Activated CD8-positive, alpha-beta memory T cell treated with anti-CD3 and anti-CD28 coated beads, Interleukin-2, amount 10 ng/mL, durations not matched to agents 7 days and 5 days (primary cell): ENCODE data around the gene RAD51B. TPM values are rescaled to one million over a fixed set of nuclear protein-coding genes. Genes with fewer than 3 reads are reported as not detected.

Experiments
- ATAC-seq: fragments of 150-1000 bp; cut with Tn5 transposase; one replicate; pipeline ENCODE4 v1.10.0; 2021; ENCODE audit warnings: moderate library complexity
- CTCF ChIA-PET: fragments of 350-600 bp; sonication (Branson Sonifier 250); formaldehyde crosslinking; loops from one replicate; lab custom pipeline; 2021; ENCODE audit warnings: antibody characterized with exemption; lab: Charles Lee
- DNase-seq: peaks from one replicate; pipeline ENCODE4 v3.0.0-alpha.2; 2020
- H3K27ac Mint-ChIP-seq: one replicate; pipeline ENCODE4 v1.8.0; 2021; ENCODE audit warnings: mild to moderate bottlenecking, mixed read lengths
- H3K27me3 Mint-ChIP-seq: one replicate; pipeline ENCODE4 v1.8.0; 2021; ENCODE audit warnings: mixed read lengths
- H3K36me3 Mint-ChIP-seq: one replicate; pipeline ENCODE4 v1.8.0; 2021; ENCODE audit warnings: mild to moderate bottlenecking, mixed read lengths
- H3K4me1 Mint-ChIP-seq: one replicate; pipeline ENCODE4 v1.8.0; 2021; ENCODE audit warnings: mixed read lengths
- H3K4me3 Mint-ChIP-seq: one replicate; pipeline ENCODE4 v1.8.0; 2021; ENCODE audit warnings: mild to moderate bottlenecking, moderate library complexity, mixed read lengths
- H3K9me3 Mint-ChIP-seq: one replicate; pipeline ENCODE4 v1.8.0; 2022; ENCODE audit warnings: low read depth, mixed read lengths
- total RNA-seq, 2 experiments: library from RNA; stranded (reverse); gene quantifications; one replicate each; pipeline ENCODE4 v1.2.3, GENCODE V29; 2021

Gene RAD51B
- total RNA-seq, 2 experiments from 2014 or later, result 35.3 to 55.5 TPM

DNA sequence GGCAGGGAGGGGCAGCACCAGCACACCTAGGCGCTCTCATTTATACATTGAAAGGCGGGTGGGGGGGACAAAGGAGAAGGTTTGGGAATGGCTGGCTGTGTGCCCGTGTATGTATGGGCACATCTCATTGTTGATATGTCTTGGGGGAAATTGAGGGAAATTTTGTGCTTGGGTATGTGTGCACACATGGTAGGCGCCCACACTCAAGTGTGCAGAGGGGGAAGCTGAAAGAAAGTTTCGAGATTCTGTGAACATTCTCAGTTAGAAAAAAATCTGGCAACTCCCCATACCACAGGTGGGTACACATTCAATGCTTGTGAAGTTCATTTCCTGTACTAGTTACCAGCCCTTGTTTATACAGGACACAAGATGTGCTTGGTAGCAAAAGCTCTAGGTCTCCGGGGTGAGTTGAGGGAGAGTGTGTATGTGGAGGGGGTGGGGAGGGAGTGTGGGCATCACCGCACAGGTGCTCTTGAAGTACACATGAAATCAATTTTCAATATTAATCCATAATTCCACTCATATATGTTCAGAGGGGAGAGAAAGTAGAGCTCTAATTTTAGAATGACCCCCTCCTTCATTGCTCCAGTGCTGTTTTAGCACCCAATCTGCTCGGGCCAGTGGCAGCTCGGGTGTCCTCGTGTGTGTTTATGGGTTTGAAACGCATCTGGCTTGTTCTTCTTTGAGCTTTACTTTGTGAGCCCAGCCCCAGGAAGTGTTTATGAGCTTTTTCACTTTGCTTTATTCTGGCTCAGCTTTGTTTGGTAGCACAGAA lies 687.3 kb downstream of the RAD51B start:
- Mint-ChIP-seq H3K4me3 (no peak overlapping the region), H3K27ac (no peak overlapping the region), H3K4me1 (peaks cover 23% of the 10 kb centered on the region), H3K9me3 (no peaks in the 10 kb centered on the region), H3K27me3 (no peaks in the 10 kb centered on the region), H3K36me3 (no peaks in the 10 kb centered on the region)
- no peak for ATAC-seq
- DNase-seq, result no peak
- CTCF ChIA-PET, result interaction anchor here (1.1 to 1.3 kb wide), 2 partner anchors 18 to 282 kb away, joined by 3 to 6 read pairs; no protein-coding TSS in a partner anchor

DNA sequence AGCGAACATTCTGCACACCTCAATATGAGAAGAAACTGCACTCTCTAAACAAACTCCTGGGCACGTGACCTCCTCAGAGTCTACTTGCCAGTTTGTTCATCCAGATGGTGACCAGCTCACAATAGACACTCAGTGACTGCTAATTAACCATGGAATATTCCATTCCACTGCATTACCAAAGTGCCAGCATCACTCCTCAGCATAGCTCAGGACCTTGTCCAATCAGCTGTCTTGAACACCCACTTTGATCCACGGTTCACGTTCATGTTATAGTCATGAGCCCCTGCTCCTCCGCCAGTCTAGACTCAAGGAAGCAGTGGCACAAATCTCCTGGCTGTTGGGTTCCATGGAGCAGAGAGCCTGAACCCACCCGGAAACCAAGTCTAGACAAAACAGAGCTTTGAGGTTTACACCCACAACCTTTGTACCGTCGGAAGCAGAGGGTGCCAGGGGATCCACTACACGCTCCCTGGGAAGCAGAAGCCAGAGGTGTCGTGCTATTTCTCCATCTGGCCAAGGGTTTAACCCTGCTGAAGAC lies 688.0 kb downstream of the RAD51B start:
- Mint-ChIP-seq H3K4me1 (peaks cover 24% of the 10 kb centered on the region), H3K27ac (no peak overlapping the region), H3K27me3 (no peaks in the 10 kb centered on the region), H3K36me3 (no peaks in the 10 kb centered on the region), H3K9me3 (no peaks in the 10 kb centered on the region), H3K4me3 (no peak overlapping the region)
- CTCF ChIA-PET, result interaction anchor here (1.3 to 1.8 kb wide), 2 partner anchors 15 to 17 kb away, joined by 3 to 4 read pairs; no protein-coding TSS in a partner anchor
- no peak for ATAC-seq
- no peak for DNase-seq

DNA sequence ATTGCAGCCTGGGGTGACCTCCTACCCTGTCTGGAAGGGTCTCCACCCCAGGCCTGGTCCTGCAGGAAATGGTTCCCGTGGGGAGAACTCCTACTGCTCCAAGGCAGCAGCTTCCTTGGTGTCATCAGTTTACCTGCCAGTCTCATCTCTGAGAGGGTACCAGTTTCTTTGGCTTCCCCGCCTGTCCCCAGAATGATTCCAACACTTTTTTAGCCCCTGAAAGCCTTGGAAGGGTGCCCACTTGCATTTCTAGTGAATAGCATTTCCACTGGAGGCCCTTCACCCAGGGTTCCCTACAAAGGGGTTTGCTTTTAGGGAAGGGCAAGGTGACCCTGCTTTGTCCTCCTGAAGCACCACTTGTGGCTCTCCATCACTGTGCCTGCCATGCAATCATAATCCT lies 689.0 kb downstream of the RAD51B start:
- Mint-ChIP-seq H3K4me3 (no peak overlapping the region), H3K9me3 (no peaks in the 10 kb centered on the region), H3K36me3 (no peaks in the 10 kb centered on the region), H3K27ac (no peak overlapping the region), H3K4me1 (peaks cover 29% of the 10 kb centered on the region), H3K27me3 (no peaks in the 10 kb centered on the region)
- no peak for DNase-seq
- CTCF ChIA-PET, result interaction anchor here (1.8 kb wide), 1 partner anchor 16 kb away, joined by 4 read pairs; no protein-coding TSS in a partner anchor
- no peak for ATAC-seq

DNA sequence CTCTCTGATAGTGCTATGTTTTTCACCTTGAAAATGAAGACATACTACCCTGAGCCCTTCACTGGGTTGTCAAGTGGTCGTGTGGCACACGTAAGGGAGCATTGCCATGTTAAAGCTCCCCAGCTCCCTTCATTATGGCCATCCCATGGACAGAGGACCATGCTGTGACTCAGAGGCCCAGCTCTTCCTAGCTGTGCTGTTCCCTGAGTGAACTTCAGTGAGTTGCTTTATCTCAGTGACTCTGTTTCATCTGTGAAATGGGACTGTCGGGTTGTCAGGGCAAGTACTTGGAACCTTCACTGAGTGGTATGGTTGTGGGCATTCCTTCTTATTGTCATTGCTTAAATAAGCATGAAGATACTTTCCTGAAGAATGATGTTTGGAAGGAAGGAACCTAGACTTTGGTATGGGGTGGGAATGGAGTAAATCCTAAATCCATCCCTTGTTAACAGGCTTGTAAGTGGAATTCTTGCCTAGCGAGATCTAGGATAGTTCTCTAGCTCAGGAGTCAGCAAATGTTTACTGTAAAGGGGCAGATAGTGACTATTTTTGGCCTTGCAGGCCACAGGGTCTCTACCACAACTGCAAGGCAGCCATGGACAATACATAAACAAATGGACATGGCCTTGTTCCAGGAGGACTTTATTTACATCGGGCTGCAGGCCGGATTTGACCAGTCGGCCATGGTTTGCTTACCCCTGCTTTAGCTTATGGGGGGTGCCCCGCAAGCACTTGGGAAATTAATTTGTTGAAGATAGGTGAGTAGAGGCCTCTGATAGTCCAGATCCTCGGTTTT lies 689.8 kb downstream of the RAD51B start:
- ATAC-seq (no peak), DNase-seq (no peak)
- no peaks in the 10 kb centered on the region for H3K27me3 Mint-ChIP-seq
- H3K4me1 Mint-ChIP-seq, result peaks cover 33% of the 10 kb centered on the region
- H3K36me3 Mint-ChIP-seq, result no peaks in the 10 kb centered on the region
- CTCF ChIA-PET, result interaction anchor here (1.8 kb wide), 1 partner anchor 17 kb away, joined by 4 read pairs; no protein-coding TSS in a partner anchor
- no peak overlapping the region for H3K4me3 Mint-ChIP-seq
- no peak overlapping the region for H3K27ac Mint-ChIP-seq
- no peaks in the 10 kb centered on the region for H3K9me3 Mint-ChIP-seq

DNA sequence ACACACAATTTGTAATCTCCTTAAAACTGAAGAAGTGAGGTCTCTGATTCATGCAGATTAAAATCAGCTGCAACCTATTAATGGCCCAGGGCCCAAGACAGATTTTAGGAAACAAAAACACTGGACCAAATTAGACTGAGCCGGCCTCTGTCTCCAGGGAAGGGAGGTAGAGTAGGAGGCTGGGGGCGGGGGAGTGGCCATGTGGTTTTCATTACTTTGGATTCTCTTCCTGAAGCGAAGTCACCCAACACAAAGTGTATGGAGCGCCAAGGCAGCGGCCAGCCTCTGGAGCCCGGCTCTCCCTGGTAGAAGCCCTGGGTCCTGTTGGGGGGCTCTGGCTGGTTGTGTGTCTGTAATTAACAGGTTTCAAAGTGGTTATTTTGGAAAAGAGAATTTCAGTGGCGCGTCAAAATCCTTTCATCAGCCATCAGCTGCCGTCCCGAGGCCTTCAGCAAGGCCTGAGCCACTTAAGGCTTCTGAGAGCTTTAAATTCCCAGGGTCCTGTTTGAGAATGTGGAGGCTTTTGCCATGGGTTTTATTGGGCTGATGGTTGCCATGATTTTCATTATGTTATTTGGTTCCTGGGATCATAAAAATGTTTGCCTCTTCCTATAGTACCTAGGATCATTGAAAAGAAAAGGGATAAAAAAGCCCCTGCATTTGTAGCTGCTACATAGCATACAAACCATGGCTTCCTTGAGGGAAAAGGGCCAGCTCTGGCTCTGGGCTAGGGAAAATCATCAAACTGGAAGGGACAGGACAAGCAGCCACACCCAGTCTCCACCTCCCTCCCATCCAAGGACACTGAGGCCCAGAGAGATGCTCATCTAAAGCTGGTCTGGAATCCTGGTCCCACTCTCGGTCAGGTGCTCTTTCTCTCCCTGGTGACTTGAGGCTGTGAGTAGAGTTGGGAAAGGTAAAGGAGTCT lies 690.9 kb downstream of the RAD51B start:
- Mint-ChIP-seq H3K27me3 (no peaks in the 10 kb centered on the region), H3K36me3 (no peaks in the 10 kb centered on the region), H3K9me3 (no peaks in the 10 kb centered on the region), H3K4me3 (no peak overlapping the region), H3K4me1 (peaks cover 33% of the 10 kb centered on the region), H3K27ac (no peak overlapping the region)
- CTCF ChIA-PET, result no interaction called here
- no peak for ATAC-seq
- DNase-seq, result no peak

DNA sequence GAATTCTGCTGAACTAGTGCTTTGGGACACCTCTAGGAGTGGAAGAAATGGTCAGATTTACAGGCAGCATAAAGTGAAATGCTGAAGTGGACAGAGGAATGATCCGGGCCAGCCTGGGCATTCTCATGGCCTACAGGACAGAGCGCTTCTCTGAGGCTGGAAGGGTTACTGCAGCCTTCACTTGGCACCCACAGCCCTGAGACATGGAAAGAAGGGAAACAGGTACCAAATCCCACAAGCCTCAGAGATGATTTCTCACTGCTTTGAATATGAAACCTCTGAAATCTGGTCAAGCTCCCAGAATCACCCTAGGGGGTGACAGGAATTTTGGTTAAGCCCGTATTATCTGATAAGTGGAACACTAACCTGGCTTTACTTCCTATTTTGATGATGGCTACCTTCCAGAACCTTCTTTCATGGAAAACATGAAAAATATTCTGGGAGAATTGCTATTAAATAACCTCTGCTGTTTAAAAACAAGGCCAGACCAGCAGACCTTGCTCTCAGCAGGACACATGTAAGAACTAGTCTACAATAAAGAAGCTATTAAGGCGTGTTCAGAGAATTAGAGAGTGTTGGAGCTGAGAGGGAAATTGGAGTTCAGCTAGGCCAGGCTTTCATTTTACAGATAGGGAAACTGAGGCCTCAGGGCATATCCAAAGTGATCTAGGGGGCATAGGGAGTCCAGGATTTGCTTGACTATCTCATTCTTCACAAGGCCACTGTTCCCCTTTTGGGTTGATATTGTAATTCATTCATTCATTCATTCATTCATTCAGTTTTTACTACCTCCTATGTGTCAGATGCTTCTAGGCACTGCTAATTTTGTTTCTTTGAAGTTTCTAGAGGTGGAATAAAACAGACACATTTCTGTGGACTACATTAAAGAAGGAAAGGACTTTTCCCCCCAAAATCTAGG lies 691.8 kb downstream of the RAD51B start:
- ATAC-seq (no peak), DNase-seq (no peak)
- no peaks in the 10 kb centered on the region for H3K9me3 Mint-ChIP-seq
- H3K4me3 Mint-ChIP-seq, result no peak overlapping the region
- no peak overlapping the region for H3K27ac Mint-ChIP-seq
- no peaks in the 10 kb centered on the region for H3K36me3 Mint-ChIP-seq
- CTCF ChIA-PET, result no interaction called here
- H3K27me3 Mint-ChIP-seq, result no peaks in the 10 kb centered on the region
- peaks cover 30% of the 10 kb centered on the region for H3K4me1 Mint-ChIP-seq

DNA sequence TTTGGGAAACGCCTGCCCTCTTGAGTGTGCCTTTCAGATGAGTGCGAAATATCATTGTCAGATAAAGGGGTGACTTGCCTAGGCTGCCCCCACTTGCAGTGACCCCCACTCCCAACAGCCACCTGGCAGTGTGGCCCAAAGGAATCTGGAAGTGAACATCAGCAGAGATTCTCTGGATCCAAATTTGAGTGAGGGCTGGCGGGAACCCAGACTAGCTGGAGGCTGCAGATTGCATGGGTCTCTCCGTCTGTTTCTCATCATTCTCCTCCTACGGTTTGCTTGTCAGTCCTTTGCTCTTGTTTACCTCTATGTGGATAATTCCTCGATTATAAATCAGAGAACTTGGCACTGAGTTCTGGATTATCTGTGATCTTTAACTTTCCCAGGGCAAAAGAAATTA lies 692.5 kb downstream of the RAD51B start:
- CTCF ChIA-PET, result no interaction called here
- Mint-ChIP-seq H3K4me3 (no peak overlapping the region), H3K27ac (no peak overlapping the region)

DNA sequence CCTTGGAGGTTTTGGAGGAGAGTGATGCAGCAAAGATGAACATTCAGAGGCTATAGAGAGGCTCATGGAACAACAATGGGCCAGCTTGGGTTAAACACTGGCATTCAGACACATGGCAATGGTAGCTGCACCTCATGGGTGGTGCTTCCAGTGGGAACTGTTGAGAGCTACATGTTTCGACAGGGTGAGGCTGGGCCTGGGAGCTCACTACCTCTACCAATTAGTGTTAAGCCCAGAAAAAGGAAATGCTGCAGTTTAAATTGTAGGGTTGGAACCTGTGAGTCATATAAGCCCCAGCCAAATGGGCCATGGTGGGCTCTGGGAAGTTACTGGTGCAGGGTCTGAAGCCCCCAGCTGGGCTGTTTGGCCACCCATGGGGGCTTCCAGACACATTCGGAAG lies 693.6 kb downstream of the RAD51B start:
- H3K36me3 Mint-ChIP-seq, result no peaks in the 10 kb centered on the region
- CTCF ChIA-PET, result interaction anchor here (0.6 kb wide), 1 partner anchor 266 kb away, joined by 4 read pairs; no protein-coding TSS in a partner anchor
- no peak overlapping the region for H3K4me3 Mint-ChIP-seq
- H3K9me3 Mint-ChIP-seq, result no peaks in the 10 kb centered on the region
- no peaks in the 10 kb centered on the region for H3K27me3 Mint-ChIP-seq
- ATAC-seq (no peak), DNase-seq (no peak)
- H3K4me1 Mint-ChIP-seq, result peaks cover 12% of the 10 kb centered on the region
- H3K27ac Mint-ChIP-seq, result no peak overlapping the region

More for the DNA sequence above, 692.5 kb downstream of the RAD51B start:
- no peak for DNase-seq
- no peaks in the 10 kb centered on the region for H3K9me3 Mint-ChIP-seq
- no peaks in the 10 kb centered on the region for H3K27me3 Mint-ChIP-seq
- peaks cover 23% of the 10 kb centered on the region for H3K4me1 Mint-ChIP-seq
- no peak for ATAC-seq
- no peaks in the 10 kb centered on the region for H3K36me3 Mint-ChIP-seq

DNA sequence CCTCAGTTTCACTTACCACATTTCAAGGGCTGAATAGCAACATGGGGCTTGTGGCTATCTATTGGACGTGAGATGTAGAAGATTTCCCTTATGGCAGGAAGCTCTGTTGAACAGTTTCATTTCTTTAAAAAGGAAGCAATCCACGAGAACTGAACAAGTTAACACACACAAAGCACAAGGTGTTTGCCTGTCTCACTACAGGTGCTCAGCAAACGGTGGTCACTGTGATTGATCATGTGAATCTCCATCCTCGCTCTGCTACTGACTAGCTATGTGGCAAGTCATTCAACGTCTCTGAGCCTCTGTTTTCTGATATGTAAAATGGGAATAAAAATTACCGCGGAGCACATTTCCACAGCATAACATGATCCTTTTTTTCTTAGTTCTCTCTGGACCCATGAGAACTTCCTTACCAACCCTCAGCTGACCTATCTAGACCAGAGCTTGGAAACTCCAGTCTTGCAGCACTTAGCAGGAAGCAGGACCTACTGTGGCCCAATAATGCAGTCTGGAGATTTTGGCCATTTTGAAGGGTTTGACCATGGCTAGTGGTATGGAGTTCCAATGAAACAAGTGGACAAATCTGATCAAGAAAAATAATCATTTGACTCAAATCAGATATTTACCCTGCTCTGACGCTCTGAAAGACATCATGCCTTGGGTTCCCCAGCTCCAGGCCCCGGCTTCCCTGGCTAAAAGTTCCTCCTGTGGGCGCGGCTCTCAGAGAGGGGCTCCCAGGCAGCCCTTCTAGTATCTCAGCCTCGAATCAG lies 694.4 kb downstream of the RAD51B start:
- Mint-ChIP-seq H3K27ac (no peak overlapping the region), H3K4me3 (no peak overlapping the region), H3K27me3 (no peaks in the 10 kb centered on the region), H3K36me3 (no peaks in the 10 kb centered on the region), H3K4me1 (peaks cover 10% of the 10 kb centered on the region), H3K9me3 (no peaks in the 10 kb centered on the region)
- CTCF ChIA-PET, result no interaction called here
- ATAC-seq, result no peak
- DNase-seq, result no peak

DNA sequence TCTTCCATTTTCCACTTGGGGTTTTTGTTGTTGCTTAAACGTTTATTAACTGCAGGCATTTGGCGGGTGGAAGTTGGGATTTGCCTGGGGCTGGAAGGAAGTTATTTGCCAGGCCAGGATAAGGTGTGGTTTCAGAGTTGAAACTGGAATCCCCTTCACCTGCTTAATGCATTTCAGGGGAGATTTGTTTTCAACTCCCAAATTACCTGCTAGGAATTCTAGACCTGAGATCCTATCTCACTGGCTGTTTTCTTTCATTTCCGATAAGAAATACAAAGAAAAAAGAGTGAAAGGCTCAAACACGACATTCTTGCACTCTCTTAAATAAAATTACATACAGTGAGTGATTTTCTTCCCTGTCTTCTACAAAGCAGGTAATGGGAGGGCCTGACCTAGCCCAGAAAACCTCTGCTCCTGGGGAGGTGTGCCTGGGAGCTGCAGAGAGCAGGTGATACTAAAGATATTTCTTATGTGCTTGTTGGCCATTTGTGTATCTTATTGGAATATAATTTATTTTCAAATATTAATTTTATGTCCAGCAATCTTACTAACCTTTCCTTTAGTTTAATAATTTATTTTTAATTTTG lies 695.1 kb downstream of the RAD51B start:
- ATAC-seq (no peak), DNase-seq (no peak)
- H3K9me3 Mint-ChIP-seq, result no peaks in the 10 kb centered on the region
- H3K27me3 Mint-ChIP-seq, result no peaks in the 10 kb centered on the region
- H3K27ac Mint-ChIP-seq, result no peak overlapping the region
- CTCF ChIA-PET, result interaction anchor here (0.6 kb wide), 1 partner anchor 1228 kb away, joined by 3 read pairs; no protein-coding TSS in a partner anchor
- no peaks in the 10 kb centered on the region for H3K36me3 Mint-ChIP-seq
- no peak overlapping the region for H3K4me3 Mint-ChIP-seq
- peaks cover 10% of the 10 kb centered on the region for H3K4me1 Mint-ChIP-seq

DNA sequence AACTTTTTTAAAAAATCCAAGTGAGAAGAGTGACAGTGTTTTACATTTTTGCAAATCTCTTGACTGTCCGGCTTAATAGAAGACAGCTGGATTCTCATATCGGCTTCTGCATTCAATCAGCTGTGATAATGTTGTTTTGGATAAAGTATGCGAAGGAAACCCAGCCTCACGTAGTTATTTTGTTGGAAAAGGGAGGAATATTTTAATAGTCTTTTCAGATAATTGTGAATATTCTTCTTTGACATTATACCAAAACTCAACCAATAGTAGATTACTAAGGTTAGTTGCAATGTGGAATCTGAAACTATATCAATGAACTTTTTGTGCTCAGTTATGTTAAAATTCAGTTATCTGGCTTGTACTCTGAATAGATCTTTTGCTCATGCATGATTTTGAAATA lies 696.8 kb downstream of the RAD51B start:
- H3K4me3 Mint-ChIP-seq, result no peak overlapping the region
- H3K4me1 Mint-ChIP-seq, result peaks cover 10% of the 10 kb centered on the region
- DNase-seq, result no peak
- H3K27me3 Mint-ChIP-seq, result no peaks in the 10 kb centered on the region
- no peak for ATAC-seq
- H3K27ac Mint-ChIP-seq, result no peak overlapping the region
- CTCF ChIA-PET, result no interaction called here
- no peaks in the 10 kb centered on the region for H3K9me3 Mint-ChIP-seq
- no peaks in the 10 kb centered on the region for H3K36me3 Mint-ChIP-seq
